HepG2 (cell line): ENCODE measurements around the gene TNNI2. TPM values are rescaled to one million over a fixed set of nuclear protein-coding genes. Genes with fewer than 3 reads are reported as not detected.

ENCODE experiments used
- AKAP8 ChIP-seq: sonication (generic); formaldehyde crosslinking; IDR thresholded peaks from 2 replicates; pipeline ENCODE4 v1.5.1; 2020; ENCODE audit warnings: mild to moderate bottlenecking, missing genetic modification reagents
- CSRNP1 ChIP-seq: sonication (generic); formaldehyde crosslinking; IDR thresholded peaks from 2 replicates; pipeline ENCODE4 v1.8.1; 2023; ENCODE audit warnings: mild to moderate bottlenecking, missing genetic modification reagents
- ELF3 ChIP-seq: IDR thresholded peaks from 2 replicates; pipeline ENCODE4 v1.6.1; 2016; ENCODE audit warnings: missing genetic modification reagents, missing compliant biosample characterization
- GABPB1 ChIP-seq: IDR thresholded peaks from 2 replicates; pipeline ENCODE4 v1.6.1; 2016; ENCODE audit warnings: mild to moderate bottlenecking, missing genetic modification reagents, moderate library complexity, missing compliant biosample characterization
- GLI4 ChIP-seq: sonication (generic); formaldehyde crosslinking; IDR thresholded peaks from 2 replicates; pipeline ENCODE4 v1.5.1; 2020; ENCODE audit warnings: missing genetic modification reagents, mild to moderate bottlenecking, moderate library complexity, borderline replicate concordance
- MAX ChIP-seq: IDR thresholded peaks from 2 replicates; pipeline ENCODE4 v1.6.1; 2012; ENCODE audit warnings: inconsistent platforms
- MED13 ChIP-seq: sonication (generic); formaldehyde crosslinking; IDR thresholded peaks from 2 replicates; pipeline ENCODE4 v1.5.0; 2020; ENCODE audit warnings: missing genetic modification reagents
- MYC ChIP-seq: sonication (generic); formaldehyde crosslinking; IDR thresholded peaks from 2 replicates; pipeline ENCODE4 v1.9.0; 2021; ENCODE audit warnings: missing genetic modification reagents, borderline replicate concordance
- PAX8 ChIP-seq: sonication (generic); formaldehyde crosslinking; IDR thresholded peaks from 2 replicates; pipeline ENCODE4 v1.8.0; 2022; ENCODE audit warnings: mild to moderate bottlenecking, missing genetic modification reagents, borderline replicate concordance
- SUZ12 ChIP-seq: fragments of 150-350 bp; IDR thresholded peaks from 2 replicates; pipeline ENCODE4 v1.6.1; 2014; ENCODE audit warnings: low read depth, low read length
- TBX2 ChIP-seq: sonication (generic); formaldehyde crosslinking; IDR thresholded peaks from 2 replicates; pipeline ENCODE4 v1.5.0; 2020; ENCODE audit warnings: missing genetic modification reagents, mild to moderate bottlenecking, borderline replicate concordance
- ZBTB7B ChIP-seq: sonication (generic); formaldehyde crosslinking; IDR thresholded peaks from 2 replicates; pipeline ENCODE4 v1.4.0; 2020; ENCODE audit warnings: missing genetic modification reagents
- ZNF333 ChIP-seq: sonication (generic); formaldehyde crosslinking; IDR thresholded peaks from 2 replicates; pipeline ENCODE4 v1.4.0; 2020; ENCODE audit warnings: mild to moderate bottlenecking, missing genetic modification reagents, borderline replicate concordance
- ZNF501 ChIP-seq: sonication (generic); formaldehyde crosslinking; IDR thresholded peaks from 2 replicates; pipeline ENCODE4 v1.5.1; 2020; ENCODE audit warnings: mild to moderate bottlenecking, moderate library complexity, missing genetic modification reagents
- ZNF788 ChIP-seq: sonication (generic); formaldehyde crosslinking; IDR thresholded peaks from 2 replicates; pipeline ENCODE4 v1.5.0; 2020; ENCODE audit warnings: mild to moderate bottlenecking, missing genetic modification reagents, borderline replicate concordance
- ZNF792 ChIP-seq: IDR thresholded peaks from 2 replicates; pipeline ENCODE4 v1.6.1; 2016
- ZSCAN25 ChIP-seq: sonication (generic); formaldehyde crosslinking; IDR thresholded peaks from 2 replicates; pipeline ENCODE4 v1.8.0; 2022; ENCODE audit warnings: mild to moderate bottlenecking, missing genetic modification reagents
- polyA plus RNA-seq, 8 experiments: library from polyadenylated mRNA; depleted of rRNA in 3 of 8; stranded (reverse) in 7 of 8; unstranded in 1 of 8; fragments of >200 nt; fragmentation: Illumina TruSeq in 4 of 8; extraction: Trizol in 4 of 8; gene quantifications; 2 replicates each; pipeline versions ENCODE4 v1.2.1 to v1.2.3, GENCODE V29; 2011 to 2016; ENCODE audit warnings: low read depth in 4 of 8, missing spikeins in 1 of 8, mixed read lengths in 1 of 8; ENCODE audit not compliant: insufficient read depth in 1 of 8
- total RNA-seq, 5 experiments: library from RNA; depleted of rRNA; stranded (reverse); fragments of >200 nt; fragmentation: Illumina TruSeq; extraction: Trizol; gene quantifications; 2 replicates each; pipeline ENCODE4 v1.2.3, GENCODE V29; 2016; ENCODE audit warnings: low read depth in 1 of 5
- TF ChIP-seq, protein P1 (sequence below): sonication (generic); formaldehyde crosslinking; IDR thresholded peaks from 2 replicates; pipeline ENCODE4 v1.5.0; 2020; ENCODE audit warnings: missing genetic modification reagents, mild to moderate bottlenecking, borderline replicate concordance
- TF ChIP-seq, protein P2 (sequence below): sonication (generic); formaldehyde crosslinking; IDR thresholded peaks from 2 replicates; pipeline ENCODE4 v1.4.0; 2020; ENCODE audit warnings: missing genetic modification reagents

Gene TNNI2
- total and polyA plus RNA-seq, 2 of the 13 experiments (the other 11 are each of a cell fraction or from before 2014, with no cell fraction given) = 7.2 to 12.0 TPM

GRCh38 chr11:1882265-1883238, 43.8 kb downstream of the TNNI2 start (continued):
- no peak for TF ChIP-seq PAX8 (CRISPR knock-in tag)
- 0 out of 2 replicates have a peak, but pooled peaks have one; percentile 61 for TF ChIP-seq AKAP8 (CRISPR knock-in tag)
- TF ChIP-seq, protein P1, sequence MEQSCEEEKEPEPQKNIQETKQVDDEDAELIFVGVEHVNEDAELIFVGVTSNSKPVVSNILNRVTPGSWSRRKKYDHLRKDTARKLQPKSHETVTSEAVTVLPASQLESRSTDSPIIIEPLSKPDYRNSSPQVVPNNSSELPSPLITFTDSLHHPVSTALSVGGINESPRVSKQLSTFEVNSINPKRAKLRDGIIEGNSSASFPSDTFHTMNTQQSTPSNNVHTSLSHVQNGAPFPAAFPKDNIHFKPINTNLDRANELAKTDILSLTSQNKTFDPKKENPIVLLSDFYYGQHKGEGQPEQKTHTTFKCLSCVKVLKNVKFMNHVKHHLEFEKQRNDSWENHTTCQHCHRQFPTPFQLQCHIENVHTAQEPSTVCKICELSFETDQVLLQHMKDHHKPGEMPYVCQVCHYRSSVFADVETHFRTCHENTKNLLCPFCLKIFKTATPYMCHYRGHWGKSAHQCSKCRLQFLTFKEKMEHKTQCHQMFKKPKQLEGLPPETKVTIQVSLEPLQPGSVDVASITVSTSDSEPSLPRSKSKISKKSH (CRISPR knock-in tag) = no peak
- peak; percentile 52; the same call in 1 of the 2 replicates for TF ChIP-seq MAX
- TF ChIP-seq CSRNP1 (CRISPR knock-in tag) = no peak
- TF ChIP-seq ZNF792 (CRISPR knock-in tag) = no peak
- TF ChIP-seq TBX2 (CRISPR knock-in tag) = 0 out of 2 replicates have a peak, but pooled peaks have one; percentile 13
- 0 out of 2 replicates have a peak, but pooled peaks have one; percentile 30 for TF ChIP-seq ELF3 (CRISPR knock-in tag)
- 0 out of 2 replicates have a peak, but pooled peaks have one; percentile 31 for TF ChIP-seq ZNF333 (CRISPR knock-in tag)
- 0 out of 2 replicates have a peak, but pooled peaks have one; percentile 13 for TF ChIP-seq SUZ12
- TF ChIP-seq, protein P2, sequence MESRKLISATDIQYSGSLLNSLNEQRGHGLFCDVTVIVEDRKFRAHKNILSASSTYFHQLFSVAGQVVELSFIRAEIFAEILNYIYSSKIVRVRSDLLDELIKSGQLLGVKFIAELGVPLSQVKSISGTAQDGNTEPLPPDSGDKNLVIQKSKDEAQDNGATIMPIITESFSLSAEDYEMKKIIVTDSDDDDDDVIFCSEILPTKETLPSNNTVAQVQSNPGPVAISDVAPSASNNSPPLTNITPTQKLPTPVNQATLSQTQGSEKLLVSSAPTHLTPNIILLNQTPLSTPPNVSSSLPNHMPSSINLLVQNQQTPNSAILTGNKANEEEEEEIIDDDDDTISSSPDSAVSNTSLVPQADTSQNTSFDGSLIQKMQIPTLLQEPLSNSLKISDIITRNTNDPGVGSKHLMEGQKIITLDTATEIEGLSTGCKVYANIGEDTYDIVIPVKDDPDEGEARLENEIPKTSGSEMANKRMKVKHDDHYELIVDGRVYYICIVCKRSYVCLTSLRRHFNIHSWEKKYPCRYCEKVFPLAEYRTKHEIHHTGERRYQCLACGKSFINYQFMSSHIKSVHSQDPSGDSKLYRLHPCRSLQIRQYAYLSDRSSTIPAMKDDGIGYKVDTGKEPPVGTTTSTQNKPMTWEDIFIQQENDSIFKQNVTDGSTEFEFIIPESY = 0 out of 2 replicates have a peak, but pooled peaks have one; percentile 19
- TF ChIP-seq GLI4 (CRISPR knock-in tag) = no peak
- 0 out of 2 replicates have a peak, but pooled peaks have one; percentile 36 for TF ChIP-seq MED13 (CRISPR knock-in tag)
- TF ChIP-seq MYC (CRISPR knock-in tag) = 0 out of 2 replicates have a peak, but pooled peaks have one; percentile 9
- peak; percentile 48; the same call in 1 of the 2 replicates for TF ChIP-seq ZNF501
- TF ChIP-seq ZNF788 (CRISPR knock-in tag) = 0 out of 2 replicates have a peak, but pooled peaks have one; percentile 22
- TF ChIP-seq GABPB1 (CRISPR knock-in tag) = peak; percentile 65; the same call in 1 of the 2 replicates
- TF ChIP-seq ZSCAN25 (CRISPR knock-in tag) = peak; percentile 96
- no peak for TF ChIP-seq ZBTB7B
